LNCaP clone FGC (cell line): ENCODE measurements around the gene TMEM121.
"Not testable (repeated sequence)": the region's sequence is repeated elsewhere in the genome, so short reads cannot be mapped to it uniquely, and the experiment has no call there.

Experiments used
- DNase-seq: peaks from one replicate; pipeline ENCODE4 v3.0.0-alpha.2; 2011; ENCODE audit warnings: low read depth
- H3K4me3 ChIP-seq: 2 replicates; pipeline ENCODE4 v1.5.1; 2011; ENCODE audit warnings: mild to moderate bottlenecking, low read depth, low read length, control low read depth
- TF ChIP-seq, protein P1 (sequence below): IDR thresholded peaks from 2 replicates; pipeline ENCODE4 v1.5.1; 2012; ENCODE audit warnings: mild to moderate bottlenecking; ENCODE audit not compliant: control insufficient read depth, insufficient read depth; ENCODE audit errors: extremely low read depth

TMEM121 gene

GRCh38 chr14:105561345-105561744 lies 35.0 kb downstream of the TMEM121 start:
- not testable (repeated sequence) for H3K4me3 ChIP-seq, DNase-seq

GRCh38 chr14:105562713-105563346 lies 36.4 kb downstream of the TMEM121 start:
- no peak for DNase-seq
- TF ChIP-seq, protein P1, sequence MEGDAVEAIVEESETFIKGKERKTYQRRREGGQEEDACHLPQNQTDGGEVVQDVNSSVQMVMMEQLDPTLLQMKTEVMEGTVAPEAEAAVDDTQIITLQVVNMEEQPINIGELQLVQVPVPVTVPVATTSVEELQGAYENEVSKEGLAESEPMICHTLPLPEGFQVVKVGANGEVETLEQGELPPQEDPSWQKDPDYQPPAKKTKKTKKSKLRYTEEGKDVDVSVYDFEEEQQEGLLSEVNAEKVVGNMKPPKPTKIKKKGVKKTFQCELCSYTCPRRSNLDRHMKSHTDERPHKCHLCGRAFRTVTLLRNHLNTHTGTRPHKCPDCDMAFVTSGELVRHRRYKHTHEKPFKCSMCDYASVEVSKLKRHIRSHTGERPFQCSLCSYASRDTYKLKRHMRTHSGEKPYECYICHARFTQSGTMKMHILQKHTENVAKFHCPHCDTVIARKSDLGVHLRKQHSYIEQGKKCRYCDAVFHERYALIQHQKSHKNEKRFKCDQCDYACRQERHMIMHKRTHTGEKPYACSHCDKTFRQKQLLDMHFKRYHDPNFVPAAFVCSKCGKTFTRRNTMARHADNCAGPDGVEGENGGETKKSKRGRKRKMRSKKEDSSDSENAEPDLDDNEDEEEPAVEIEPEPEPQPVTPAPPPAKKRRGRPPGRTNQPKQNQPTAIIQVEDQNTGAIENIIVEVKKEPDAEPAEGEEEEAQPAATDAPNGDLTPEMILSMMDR: no peak
- no peak overlapping the region for H3K4me3 ChIP-seq

DNA sequence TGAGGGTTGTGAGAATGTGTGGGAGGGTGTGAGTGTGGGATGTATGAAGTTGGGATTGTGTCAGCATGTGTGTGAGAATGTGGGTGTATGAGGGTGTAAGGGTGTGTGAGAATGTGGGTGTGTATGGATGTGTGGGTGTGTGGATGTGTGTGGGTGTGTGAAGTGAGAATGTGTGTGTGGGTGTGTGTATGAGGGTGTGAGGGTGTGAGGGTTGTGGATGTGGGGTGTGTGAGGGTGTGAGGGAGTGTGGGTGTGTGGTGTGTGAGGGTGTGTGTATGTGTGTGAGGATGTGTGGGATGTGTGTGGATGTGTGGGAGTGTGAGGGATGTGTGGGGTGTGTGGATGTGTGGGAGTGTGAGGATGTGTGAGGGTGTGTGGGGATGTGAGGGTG lies 37.0 kb downstream of the TMEM121 start:
- TF ChIP-seq, protein P1: no peak

GRCh38 chr14:105564536-105564935 lies 38.2 kb downstream of the TMEM121 start:
- not testable (repeated sequence) for H3K4me3 ChIP-seq, DNase-seq

More for the DNA sequence above, 37.0 kb downstream of the TMEM121 start:
- H3K4me3 ChIP-seq: no peak overlapping the region
- DNase-seq: no peak

DNA sequence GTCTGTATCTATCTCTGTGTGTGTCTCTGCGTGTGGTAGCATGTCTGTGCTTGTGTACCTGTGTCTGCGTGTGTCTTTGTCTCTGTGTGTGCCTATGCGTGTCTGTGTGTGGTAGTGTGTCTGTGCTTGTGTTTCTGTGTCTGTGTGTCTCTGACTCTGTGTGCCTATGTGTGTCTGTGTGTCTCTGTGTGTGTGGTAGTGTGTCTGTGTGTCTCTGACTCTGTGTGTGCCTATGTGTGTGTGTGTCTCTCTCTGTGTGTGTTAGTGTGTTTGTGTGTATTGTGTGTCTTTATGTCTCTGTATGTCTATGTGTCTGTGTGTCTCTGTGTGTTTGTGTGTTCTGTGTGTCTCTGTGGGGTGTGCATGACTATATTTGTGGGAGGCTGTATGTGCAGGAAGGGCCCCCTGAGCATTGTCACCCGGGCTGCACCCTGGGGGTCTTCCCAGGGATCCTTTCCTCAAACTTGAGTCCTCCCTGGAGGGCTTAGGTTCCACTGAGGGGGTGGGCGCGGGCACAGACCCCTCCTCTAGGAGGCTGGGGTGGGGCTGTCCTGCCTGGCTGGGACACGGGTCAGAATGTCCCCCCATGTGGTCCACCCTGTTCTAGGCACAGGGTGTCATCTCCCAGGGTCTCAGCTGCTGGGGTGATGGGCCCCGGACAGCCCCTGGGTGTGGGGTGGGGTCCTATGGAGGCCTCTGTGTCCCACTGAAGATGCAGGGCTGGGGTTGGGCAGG lies 39.0 kb downstream of the TMEM121 start:
- not testable (repeated sequence) for H3K4me3 ChIP-seq, DNase-seq

GRCh38 chr14:105566248-105567163 lies 40.1 kb downstream of the TMEM121 start:
- DNase-seq, H3K4me3 ChIP-seq: not testable (repeated sequence)

- not testable (repeated sequence) for DNase-seq
These were observed 41.1 kb downstream of the TMEM121 start for GRCh38 chr14:105567164-105568103.

GRCh38 chr14:105568140-105568843 lies 41.9 kb downstream of the TMEM121 start:
- not testable (repeated sequence) for DNase-seq

More at GRCh38 chr14:105567164-105568103, 41.1 kb downstream of the TMEM121 start:
- H3K4me3 ChIP-seq: not testable (repeated sequence)

GRCh38 chr14:105568859-105569766 lies 42.7 kb downstream of the TMEM121 start:
- no peak for DNase-seq
- TF ChIP-seq, protein P1: no peak
- no peak overlapping the region for H3K4me3 ChIP-seq

More at GRCh38 chr14:105568140-105568843, 41.9 kb downstream of the TMEM121 start:
- H3K4me3 ChIP-seq: not testable (repeated sequence)
